Psoas muscle (tissue), 8 donors: ENCODE measurements around the gene XRCC6. TPM values are rescaled to one million over a fixed set of nuclear protein-coding genes. Genes with fewer than 3 reads are reported as not detected.

Experiments used
- ATAC-seq, 4 donors: fragments of 200-7000 bp; cut with Tn5 transposase; one replicate each; pipeline ENCODE4 v1.9.1; 2020; ENCODE audit warnings: moderate library complexity in 3 of 4, mild to moderate bottlenecking in 2 of 4
- DNase-seq, 2 donors: peaks; one replicate each; pipeline ENCODE4 v3.0.0-alpha.2; 2020
- H3K27ac ChIP-seq: fragments of 200-600 bp; one replicate; pipeline ENCODE4 v1.8.0; 2022
- H3K27me3 ChIP-seq, 3 donors: fragments of 200-600 bp in 1 of 3; one replicate each; pipeline versions ENCODE4 v1.6.1 to v1.8.0; 2013 to 2022; ENCODE audit warnings: low read length in 2 of 3, mild to moderate bottlenecking in 2 of 3, moderate library complexity in 1 of 3; ENCODE audit not compliant: insufficient read depth in 3 of 3
- H3K36me3 ChIP-seq, 2 donors: fragments of 200-600 bp in 1 of 2; one replicate each; pipeline versions ENCODE4 v1.6.1 to v1.8.0; 2013 to 2022; ENCODE audit warnings: low read depth in 1 of 2, mild to moderate bottlenecking in 1 of 2, moderate library complexity in 1 of 2; ENCODE audit not compliant: insufficient read depth in 1 of 2
- H3K4me1 ChIP-seq: fragments of 200-600 bp; one replicate; pipeline ENCODE4 v1.8.0; 2022
- H3K4me3 ChIP-seq: fragments of 200-600 bp; one replicate; pipeline ENCODE4 v1.8.0; 2022; ENCODE audit warnings: mild to moderate bottlenecking
- H3K9me3 ChIP-seq: fragments of 200-600 bp; one replicate; pipeline ENCODE4 v1.8.0; 2022
- CTCF ChIP-seq: fragments of 200-600 bp; IDR thresholded peaks from one replicate; pipeline ENCODE4 v1.8.0; 2022; ENCODE audit warnings: antibody characterized with exemption
- WGBS, 3 donors: extraction: QIAGEN DNeasy Blood & Tissue Kit; methylation state at CpG; one replicate each; pipeline versions ENCODE4 v1.1.6 to v1.1.7; 2013; 5-methylcytosine and 5-hydroxymethylcytosine counted together
- intact Hi-C, 2 donors: fragments of 100-400 bp; cut with DNase I; formaldehyde crosslinking; loops; one replicate each; pipeline versions ENCODE4 v1.11.0 to v1.14.2; 2022
- polyA plus RNA-seq, 3 donors: library from polyadenylated mRNA; stranded (reverse); fragments of 200-250 nt; gene quantifications; one replicate each; pipeline ENCODE4 v1.2.3, GENCODE V29; 2013
- total RNA-seq, 4 donors: library from RNA; stranded (reverse); fragmentation: NEBNext Ultra II Directional in 2 of 4; extraction: Animal tissue kit (Norgen Biotek cat#: 25700) in 2 of 4; gene quantifications; one replicate each; pipeline versions ENCODE4 v1.2.1 to v1.2.4, GENCODE V29; 2021 to 2023
- donor health status: healthy with polysubstance abuse.
- donor health status: DM: no; HTN: no; CAD: no; lungs with moderate emphysema.
- donor health status: Bipolar disorder and iron deficiency.
- donor health status: healthy.
- donor health status: DM: yes; HTN: yes; CAD: no.
- donor health status: DM: no; HTN: no; CAD: no.
- donor health status: DM: no; HTN: no; CAD: no.
- donor health status: DM: yes; HTN: yes; CAD: no.

XRCC6 gene
- total and polyA plus RNA-seq, 7 donors, result 156 to 291 (median 236) TPM

- intact Hi-C loops, result no loop called here
- WGBS, 3 donors, result 90 to 95% (median 94%) methylated on average over 2 of the region's 2 CpGs
- H3K9me3 ChIP-seq, result no peaks in the 10 kb centered on the region
- peaks cover 0 to 42% of the 10 kb centered on the region in 2 donors for H3K36me3 ChIP-seq
- H3K27ac ChIP-seq, result no peak overlapping the region
- ATAC-seq, result no peak
- no peaks in the 10 kb centered on the region for H3K4me1 ChIP-seq
- no peak overlapping the region for H3K4me3 ChIP-seq
- no peak for TF ChIP-seq CTCF
- no peak for DNase-seq
- H3K27me3 ChIP-seq, result no peaks in the 10 kb centered on the region
Measured at GRCh38 chr22:41597635-41597953, 23.5 kb upstream of the XRCC6 start.

DNA sequence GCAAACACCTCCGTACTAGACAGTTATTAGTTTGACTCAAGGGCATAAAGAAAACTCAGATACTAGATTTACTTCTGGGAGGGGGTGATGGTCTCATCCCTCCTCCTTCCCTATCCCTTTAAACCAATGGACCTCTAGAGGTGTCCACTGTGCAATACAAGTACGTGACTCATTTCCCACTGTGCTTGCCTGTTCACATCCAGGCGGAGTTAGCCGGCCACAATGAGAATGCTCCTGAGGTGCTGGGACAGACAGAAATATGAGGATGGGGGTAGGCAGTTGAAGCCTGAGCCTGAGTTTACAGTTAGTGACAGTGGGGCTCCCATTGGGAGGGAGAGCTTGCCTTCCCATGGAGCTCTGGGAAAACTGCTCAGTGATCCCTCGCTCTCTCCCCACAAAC, 23.0 kb upstream of the XRCC6 start:
- Histone ChIP-seq H3K9me3 (no peaks in the 10 kb centered on the region), H3K27me3 (no peaks in the 10 kb centered on the region), H3K4me3 (no peak overlapping the region), H3K4me1 (no peaks in the 10 kb centered on the region), H3K36me3 (peaks cover 3 to 47% of the 10 kb centered on the region in 2 donors), H3K27ac (no peak overlapping the region)
- ATAC-seq, result no peak
- intact Hi-C loops, result no loop called here
- TF ChIP-seq CTCF, result no peak
- 91 to 92% (median 91%) methylated on average over 5 of the region's 5 CpGs for WGBS, 3 donors
- no peak for DNase-seq

DNA sequence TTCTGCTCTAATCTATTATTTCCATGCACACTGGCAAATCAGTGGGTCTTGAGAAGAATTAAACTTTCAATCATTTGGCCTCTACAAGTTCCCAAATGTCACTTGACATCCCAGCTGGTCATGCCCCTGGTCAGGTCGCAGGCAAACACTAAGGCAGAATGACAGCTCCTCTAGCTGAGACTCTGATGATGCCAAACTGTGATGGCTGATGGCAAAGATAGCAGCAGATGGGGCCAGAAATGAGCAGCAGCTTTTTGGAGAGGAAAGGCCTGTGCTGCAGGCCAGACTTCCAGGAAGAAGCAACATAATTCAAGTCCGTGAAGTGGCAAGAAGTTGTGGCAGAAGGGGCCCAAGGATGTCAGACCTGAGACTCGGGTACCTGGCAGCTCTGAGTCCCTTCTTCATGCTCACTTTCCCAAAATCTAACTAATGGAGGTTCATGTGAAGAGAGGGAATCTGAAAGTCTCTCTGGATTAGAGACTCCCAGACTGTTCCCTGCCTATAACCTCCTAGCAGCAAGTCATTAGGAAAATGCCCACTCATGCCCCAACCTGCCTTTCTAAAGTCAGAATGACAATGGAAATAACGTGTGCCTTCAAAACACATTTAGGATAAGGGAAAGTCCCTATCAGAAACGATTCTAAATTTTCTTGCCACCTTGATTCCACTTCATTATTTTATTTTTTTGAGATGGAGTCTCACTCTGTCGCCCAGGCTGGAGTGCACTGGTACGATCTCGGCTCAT, 22.0 kb upstream of the XRCC6 start:
- TF ChIP-seq CTCF, result no peak
- Histone ChIP-seq H3K9me3 (no peaks in the 10 kb centered on the region), H3K27me3 (no peaks in the 10 kb centered on the region), H3K4me3 (no peak overlapping the region), H3K36me3 (peaks cover 5 to 57% of the 10 kb centered on the region in 2 donors), H3K4me1 (no peaks in the 10 kb centered on the region), H3K27ac (no peak overlapping the region)
- DNase-seq (no peak), ATAC-seq (no peak)
- 79 to 91% (median 85%) methylated on average over 8 of the region's 8 CpGs for WGBS, 3 donors
- intact Hi-C loops, result no loop called here

DNA sequence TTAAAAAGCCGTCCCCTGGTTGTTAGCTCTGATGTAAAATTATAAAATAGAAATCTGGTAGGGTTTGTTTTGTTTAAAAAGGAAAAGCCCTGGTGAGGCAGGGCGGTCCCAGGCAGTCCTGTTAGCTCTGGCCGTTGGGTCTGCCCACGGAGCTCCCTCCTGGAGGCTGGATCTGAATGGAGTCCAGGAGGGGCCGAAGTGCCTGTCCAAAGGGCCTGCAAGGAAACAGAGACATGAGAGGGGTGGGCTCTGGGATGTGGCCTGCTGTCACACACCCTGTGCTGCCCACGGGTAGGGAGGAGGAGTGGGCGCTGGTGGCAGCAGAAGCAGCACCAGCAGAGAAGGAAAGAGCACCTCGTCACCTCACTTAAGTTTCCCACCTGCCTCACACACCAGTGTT, 20.1 kb upstream of the XRCC6 start:
- H3K4me3 ChIP-seq, result no peak overlapping the region
- no peak overlapping the region for H3K27ac ChIP-seq
- H3K9me3 ChIP-seq, result no peaks in the 10 kb centered on the region
- no peak for DNase-seq
- no peak for ATAC-seq
- WGBS, 3 donors, result 91 to 95% (median 92%) methylated on average over 8 of the region's 8 CpGs
- TF ChIP-seq CTCF, result no peak
- intact Hi-C loops, result loop anchor here in 1 of 2 donors (10.0 kb wide), 1 partner anchor 206 kb away; no protein-coding TSS in a partner anchor
- peaks cover 11 to 76% of the 10 kb centered on the region in 2 donors for H3K36me3 ChIP-seq
- no peaks in the 10 kb centered on the region for H3K4me1 ChIP-seq
- H3K27me3 ChIP-seq, result no peaks in the 10 kb centered on the region

- H3K36me3 ChIP-seq, result peaks cover 11 to 86% of the 10 kb centered on the region in 2 donors
- no peaks in the 10 kb centered on the region for H3K9me3 ChIP-seq
- no peak for DNase-seq
- no peak overlapping the region for H3K27ac ChIP-seq
- H3K27me3 ChIP-seq, result no peaks in the 10 kb centered on the region
- H3K4me1 ChIP-seq, result no peaks in the 10 kb centered on the region
- ATAC-seq, result no peak
- intact Hi-C loops, result loop anchor here in 1 of 2 donors (10.0 kb wide), 1 partner anchor 209 kb away; no protein-coding TSS in a partner anchor
- 77 to 92% (median 89%) methylated on average over 4 of the region's 4 CpGs for WGBS, 3 donors
- H3K4me3 ChIP-seq, result no peak overlapping the region
- no peak for TF ChIP-seq CTCF
Measured at GRCh38 chr22:41603873-41604332, 17.2 kb upstream of the XRCC6 start.
